ENCODE data around the gene ZNF827. TPM values are rescaled to one million over a fixed set of nuclear protein-coding genes. Genes with fewer than 3 reads are reported as not detected.

ZNF827 gene
- total and polyA plus RNA-seq, 5 donors: 4.8 to 18.4 (median 15.5) TPM

- Histone ChIP-seq H3K4me3 (ENCODE audit: low read length) (no peak overlapping the region), H3K9me3 (ENCODE audit: control insufficient read depth, low read length) (no peaks in the 10 kb centered on the region), H3K4me1 (ENCODE audit: control insufficient read depth, insufficient read depth, low read length) (peaks cover 8% of the 10 kb centered on the region), H3K27ac (ENCODE audit: low read length) (no peak overlapping the region), H3K27me3 (ENCODE audit: control insufficient read depth, insufficient read depth) (no peaks in the 10 kb centered on the region)
- 27% methylated on average over 3 of the region's 3 CpGs for WGBS
- DNase-seq: no peak
- no peak for ATAC-seq
- intact Hi-C loops (cut with DNase I): no loop called here
Measured at GRCh38 chr4:145907812-145908211, 30.8 kb downstream of the ZNF827 start.

- ATAC-seq: peak; percentile 53 to 63
- Histone ChIP-seq H3K9me3 (ENCODE audit: control insufficient read depth, low read length) (no peaks in the 10 kb centered on the region), H3K4me3 (ENCODE audit: low read length) (no peak overlapping the region), H3K27me3 (ENCODE audit: control insufficient read depth, insufficient read depth) (no peaks in the 10 kb centered on the region), H3K27ac (ENCODE audit: low read length) (peak overlapping the region; percentile 20), H3K4me1 (ENCODE audit: control insufficient read depth, insufficient read depth, low read length) (peaks cover 6% of the 10 kb centered on the region)
- peak in 1 of 3 donors; percentile 45 for DNase-seq
- WGBS: 22% methylated on average over 4 of the region's 4 CpGs
- intact Hi-C loops (cut with DNase I): no loop called here
Measured at GRCh38 chr4:145907390-145907789, 31.2 kb downstream of the ZNF827 start.

- Histone ChIP-seq H3K4me1 (ENCODE audit: control insufficient read depth, insufficient read depth, low read length) (peaks cover 3% of the 10 kb centered on the region), H3K27me3 (ENCODE audit: control insufficient read depth, insufficient read depth) (no peaks in the 10 kb centered on the region), H3K27ac (ENCODE audit: low read length) (no peak overlapping the region), H3K4me3 (ENCODE audit: low read length) (no peak overlapping the region), H3K9me3 (ENCODE audit: control insufficient read depth, low read length) (no peaks in the 10 kb centered on the region)
- intact Hi-C loops (cut with DNase I): no loop called here
- WGBS: 95% methylated on average over 7 of the region's 7 CpGs
- DNase-seq: no peak
- ATAC-seq: no peak
Measured at GRCh38 chr4:145904413-145905177, 34.0 kb downstream of the ZNF827 start.

GRCh38 chr4:145902522-145902921 is 36.1 kb downstream of the ZNF827 start:
- 88% methylated on average over 13 of the region's 13 CpGs for WGBS
- Histone ChIP-seq H3K27ac (ENCODE audit: low read length) (no peak overlapping the region), H3K27me3 (ENCODE audit: control insufficient read depth, insufficient read depth) (no peaks in the 10 kb centered on the region), H3K4me3 (ENCODE audit: low read length) (no peak overlapping the region), H3K4me1 (ENCODE audit: control insufficient read depth, insufficient read depth, low read length) (peaks cover 3% of the 10 kb centered on the region), H3K9me3 (ENCODE audit: control insufficient read depth, low read length) (no peaks in the 10 kb centered on the region)
- ATAC-seq (no peak), DNase-seq (peak in 1 of 3 donors; percentile 27)
- intact Hi-C loops (cut with DNase I): no loop called here

- H3K9me3 ChIP-seq (ENCODE audit: control insufficient read depth, low read length): no peaks in the 10 kb centered on the region
- DNase-seq (no peak), ATAC-seq (no peak)
- 80% methylated on average over 4 of the region's 4 CpGs for WGBS
- intact Hi-C loops (cut with DNase I): no loop called here
- no peak overlapping the region for H3K4me3 ChIP-seq (ENCODE audit: low read length)
- peaks cover 5% of the 10 kb centered on the region for H3K4me1 ChIP-seq (ENCODE audit: control insufficient read depth, insufficient read depth, low read length)
- H3K27ac ChIP-seq (ENCODE audit: low read length): no peak overlapping the region
- no peaks in the 10 kb centered on the region for H3K27me3 ChIP-seq (ENCODE audit: control insufficient read depth, insufficient read depth)
Measured at GRCh38 chr4:145899886-145900460, 38.6 kb downstream of the ZNF827 start.

- Histone ChIP-seq H3K27ac (ENCODE audit: low read length) (no peak overlapping the region), H3K9me3 (ENCODE audit: control insufficient read depth, low read length) (no peaks in the 10 kb centered on the region), H3K4me1 (ENCODE audit: control insufficient read depth, insufficient read depth, low read length) (peaks cover 1% of the 10 kb centered on the region), H3K27me3 (ENCODE audit: control insufficient read depth, insufficient read depth) (no peaks in the 10 kb centered on the region), H3K4me3 (ENCODE audit: low read length) (no peak overlapping the region)
- WGBS: 86% methylated on average over 5 of the region's 5 CpGs
- no peak for ATAC-seq
- DNase-seq: no peak
- intact Hi-C loops (cut with DNase I): no loop called here
Measured at GRCh38 chr4:145898926-145899531, 39.6 kb downstream of the ZNF827 start.

- DNase-seq (no peak), ATAC-seq (no peak)
- no peak overlapping the region for H3K27ac ChIP-seq (ENCODE audit: low read length)
- H3K9me3 ChIP-seq (ENCODE audit: control insufficient read depth, low read length): no peaks in the 10 kb centered on the region
- no peak overlapping the region for H3K4me3 ChIP-seq (ENCODE audit: low read length)
- H3K4me1 ChIP-seq (ENCODE audit: control insufficient read depth, insufficient read depth, low read length): peaks cover 1% of the 10 kb centered on the region
- intact Hi-C loops (cut with DNase I): no loop called here
- 59% methylated on average over 7 of the region's 7 CpGs for WGBS
- no peaks in the 10 kb centered on the region for H3K27me3 ChIP-seq (ENCODE audit: control insufficient read depth, insufficient read depth)
Measured at GRCh38 chr4:145898466-145898865, 40.2 kb downstream of the ZNF827 start.

GRCh38 chr4:145895056-145895455 is 43.6 kb downstream of the ZNF827 start:
- 98% methylated on average over 3 of the region's 3 CpGs for WGBS
- Histone ChIP-seq H3K9me3 (ENCODE audit: control insufficient read depth, low read length) (no peaks in the 10 kb centered on the region), H3K27me3 (ENCODE audit: control insufficient read depth, insufficient read depth) (no peaks in the 10 kb centered on the region), H3K4me3 (ENCODE audit: low read length) (no peak overlapping the region), H3K27ac (ENCODE audit: low read length) (no peak overlapping the region), H3K4me1 (ENCODE audit: control insufficient read depth, insufficient read depth, low read length) (peaks cover 1% of the 10 kb centered on the region)
- intact Hi-C loops (cut with DNase I): no loop called here
- no peak for DNase-seq
- ATAC-seq: no peak

- H3K27me3 ChIP-seq (ENCODE audit: control insufficient read depth, insufficient read depth): no peaks in the 10 kb centered on the region
- intact Hi-C loops (cut with DNase I): no loop called here
- H3K9me3 ChIP-seq (ENCODE audit: control insufficient read depth, low read length): no peaks in the 10 kb centered on the region
- 92% methylated on average over 11 of the region's 11 CpGs for WGBS
- ATAC-seq: no peak
- peaks cover 5% of the 10 kb centered on the region for H3K4me1 ChIP-seq (ENCODE audit: control insufficient read depth, insufficient read depth, low read length)
- H3K4me3 ChIP-seq (ENCODE audit: low read length): no peak overlapping the region
- no peak overlapping the region for H3K27ac ChIP-seq (ENCODE audit: low read length)
- no peak for DNase-seq
Measured at GRCh38 chr4:145891958-145892357, 46.7 kb downstream of the ZNF827 start.

GRCh38 chr4:145890689-145891088 is 47.9 kb downstream of the ZNF827 start:
- Histone ChIP-seq H3K4me1 (ENCODE audit: control insufficient read depth, insufficient read depth, low read length) (peaks cover 4% of the 10 kb centered on the region), H3K9me3 (ENCODE audit: control insufficient read depth, low read length) (no peaks in the 10 kb centered on the region), H3K27me3 (ENCODE audit: control insufficient read depth, insufficient read depth) (no peaks in the 10 kb centered on the region), H3K4me3 (ENCODE audit: low read length) (no peak overlapping the region), H3K27ac (ENCODE audit: low read length) (no peak overlapping the region)
- WGBS: 90% methylated on average over 3 of the region's 3 CpGs
- intact Hi-C loops (cut with DNase I): no loop called here
- no peak for DNase-seq
- no peak for ATAC-seq

- H3K27me3 ChIP-seq (ENCODE audit: control insufficient read depth, insufficient read depth): no peaks in the 10 kb centered on the region
- H3K4me1 ChIP-seq (ENCODE audit: control insufficient read depth, insufficient read depth, low read length): peaks cover 5% of the 10 kb centered on the region
- intact Hi-C loops (cut with DNase I): no loop called here
- 96% methylated on average over 2 of the region's 2 CpGs for WGBS
- no peak for DNase-seq
- ATAC-seq: no peak
- no peak overlapping the region for H3K27ac ChIP-seq (ENCODE audit: low read length)
- no peaks in the 10 kb centered on the region for H3K9me3 ChIP-seq (ENCODE audit: control insufficient read depth, low read length)
- no peak overlapping the region for H3K4me3 ChIP-seq (ENCODE audit: low read length)
Measured at GRCh38 chr4:145888393-145888792, 50.2 kb downstream of the ZNF827 start.
